Right lobe of liver (tissue), 6 donors: ENCODE results near the gene WDR88. TPM values are rescaled to one million over a fixed set of nuclear protein-coding genes. Genes with fewer than 3 reads are reported as not detected.
A peak's percentile ranks its signal among the peaks of the same experiment; 100 is the strongest.
"Not testable (repeated sequence)": the region's sequence is repeated elsewhere in the genome, so short reads cannot be mapped to it uniquely, and the experiment has no call there.

Source experiments
- ATAC-seq, 4 donors: fragments of 200-7000 bp; cut with Tn5 transposase; one replicate each; pipeline ENCODE4 v1.9.1; 2020; ENCODE audit warnings: mild to moderate bottlenecking in 4 of 4, moderate library complexity in 4 of 4
- DNase-seq, 3 donors: peaks; one replicate each; pipeline ENCODE4 v3.0.0-alpha.2; 2020
- H3K27ac ChIP-seq, 3 donors: fragments of 200-600 bp; one replicate each; pipeline ENCODE4 v1.8.0; 2022
- H3K27me3 ChIP-seq, 2 donors: fragments of 200-600 bp; one replicate each; pipeline ENCODE4 v1.8.0; 2022
- H3K36me3 ChIP-seq, 4 donors: fragments of 200-600 bp; sonication (generic) in 1 of 4; one replicate each; pipeline versions ENCODE4 v1.5.1 to v1.8.0; 2017 to 2022; ENCODE audit warnings: control low read depth in 1 of 4
- H3K4me1 ChIP-seq, 4 donors: fragments of 200-600 bp; sonication (generic) in 1 of 4; one replicate each; pipeline versions ENCODE4 v1.5.1 to v1.8.0; 2017 to 2022; ENCODE audit warnings: control low read depth in 1 of 4
- H3K4me3 ChIP-seq, 3 donors: fragments of 200-600 bp; one replicate each; pipeline ENCODE4 v1.8.0; 2022
- H3K9me3 ChIP-seq, 4 donors: fragments of 200-600 bp; sonication (generic) in 1 of 4; one replicate each; pipeline versions ENCODE4 v1.5.1 to v1.8.0; 2017 to 2022; ENCODE audit warnings: control low read depth in 1 of 4
- CTCF ChIP-seq, 4 donors: fragments of 200-600 bp in 3 of 4; fragments of 450-650 bp in 1 of 4; IDR thresholded peaks; one replicate each; pipeline versions ENCODE4 v1.5.1 to v1.8.0; 2016 to 2022; ENCODE audit warnings: antibody characterized with exemption in 4 of 4, mild to moderate bottlenecking in 2 of 4
- POLR2A ChIP-seq: fragments of 450-650 bp; IDR thresholded peaks from one replicate; pipeline ENCODE4 v1.6.1; 2017; ENCODE audit warnings: antibody characterized with exemption, mild to moderate bottlenecking
- WGBS: methylation state at CpG from one replicate; pipeline ENCODE4 v1.1.6; 2018; ENCODE audit warnings: low coverage, low lambda C conversion rate; ENCODE audit not compliant: insufficient coverage; ENCODE audit errors: missing lambda C conversion rate; 5-methylcytosine and 5-hydroxymethylcytosine counted together
- intact Hi-C, 2 donors: fragments of 100-400 bp; cut with DNase I; formaldehyde crosslinking; loops; one replicate each; pipeline versions ENCODE4 v1.11.2 to v1.14.1; 2022
- total RNA-seq, 6 experiments: library from RNA; depleted of rRNA in 2 of 6; stranded (reverse); fragments of >200 nt in 2 of 6; fragmentation: NEBNext Ultra II Directional in 3 of 6; extraction: Animal tissue kit (Norgen Biotek cat#: 25700) in 3 of 6; gene quantifications; one replicate each; pipeline versions ENCODE4 v1.1.0 to v1.2.4, GENCODE V29; 2016 to 2023
- donor health status: DM: no; HTN: yes; CAD: no.
- donor health status: DM: no; HTN: no; CAD: no.
- donor health status: DM: no; HTN: no; CAD: no.
- donor health status: DM: no; HTN: yes; CAD: no.
- donor health status: DM: no; HTN: yes; CAD: no.

Gene WDR88
- total RNA-seq, 6 experiments from 2014 or later = not detected

- 83% methylated on average over 7 of the region's 10 CpGs for WGBS
- no peak overlapping the region for H3K4me3 ChIP-seq
- H3K9me3 ChIP-seq = no peaks in the 10 kb centered on the region
- H3K27me3 ChIP-seq = no peaks in the 10 kb centered on the region
- ATAC-seq = peak in 1 of 4 donors; percentile 5
- H3K4me1 ChIP-seq = peaks cover 0 to 9% (median 0%) of the 10 kb centered on the region in 4 donors
- H3K27ac ChIP-seq = no peak overlapping the region
- intact Hi-C loops = loop anchor here (10.0 kb wide), 1 partner anchor 144 kb away; the partner anchor contains the start of genes CEP89 (in 2 of the 2) and FAAP24 (in 2 of the 2)
- no peak for TF ChIP-seq CTCF (IDR thresholded peaks at IDR 0.05)
- TF ChIP-seq POLR2A = no peak
- peak in 1 of 3 donors; percentile 30 for DNase-seq
- H3K36me3 ChIP-seq = peaks cover 0 to 40% (median 0%) of the 10 kb centered on the region in 4 donors
Measured at GRCh38 chr19:33118643-33119042, 13.3 kb upstream of the WDR88 start.

- no peak for ATAC-seq
- H3K27me3 ChIP-seq = no peaks in the 10 kb centered on the region
- H3K4me3 ChIP-seq = no peak overlapping the region
- H3K4me1 ChIP-seq = no peaks in the 10 kb centered on the region
- H3K9me3 ChIP-seq = no peaks in the 10 kb centered on the region
- DNase-seq = no peak
- TF ChIP-seq POLR2A (no peak), CTCF (IDR thresholded peaks at IDR 0.05) (no peak)
- 82% methylated on average over 4 of the region's 10 CpGs for WGBS
- peaks cover 0 to 38% (median 10%) of the 10 kb centered on the region in 4 donors for H3K36me3 ChIP-seq
- no peak overlapping the region for H3K27ac ChIP-seq
- intact Hi-C loops = no loop called here
Measured at GRCh38 chr19:33124207-33125098, 7.5 kb upstream of the WDR88 start.

DNA sequence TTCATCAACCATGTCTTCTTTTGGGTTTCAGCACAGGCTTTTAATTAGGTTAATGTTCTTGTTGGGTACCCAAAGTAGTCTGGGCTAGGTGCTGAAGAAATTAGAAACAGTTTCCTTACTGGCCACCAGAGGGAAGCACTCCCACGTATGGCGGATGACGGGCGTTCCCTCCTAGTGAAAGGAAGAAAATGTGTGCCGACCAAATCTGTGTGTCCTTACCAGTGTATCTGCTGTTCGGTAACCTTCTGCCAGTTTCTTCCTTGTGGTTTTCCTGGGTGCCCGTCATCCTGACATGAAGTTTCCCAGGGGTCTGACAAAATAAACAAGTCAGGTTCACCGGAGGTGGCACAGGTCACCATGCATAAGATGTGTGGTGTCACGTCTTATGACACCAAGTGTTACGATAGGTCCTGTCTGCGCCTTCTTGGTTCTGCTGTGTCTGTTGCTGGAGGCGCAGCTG lies 6.0 kb upstream of the WDR88 start:
- intact Hi-C loops = no loop called here
- TF ChIP-seq CTCF (IDR thresholded peaks at IDR 0.05) (peak; percentile 78 to 90 (median 82)), POLR2A (no peak)
- H3K27ac ChIP-seq = no peak overlapping the region
- 26% methylated on average over 10 of the region's 12 CpGs for WGBS
- no peak overlapping the region for H3K4me3 ChIP-seq
- no peaks in the 10 kb centered on the region for H3K4me1 ChIP-seq
- DNase-seq (no peak), ATAC-seq (peak; percentile 90 to 97 (median 93))
- H3K9me3 ChIP-seq = no peaks in the 10 kb centered on the region
- H3K27me3 ChIP-seq = no peaks in the 10 kb centered on the region
- H3K36me3 ChIP-seq = peaks cover 0 to 46% (median 10%) of the 10 kb centered on the region in 4 donors

GRCh38 chr19:33126712-33127111 lies 5.2 kb upstream of the WDR88 start:
- peaks cover 0 to 39% (median 10%) of the 10 kb centered on the region in 4 donors for H3K36me3 ChIP-seq
- H3K27me3 ChIP-seq, H3K9me3 ChIP-seq, H3K4me3 ChIP-seq, H3K4me1 ChIP-seq, H3K27ac ChIP-seq, DNase-seq, ATAC-seq, intact Hi-C loops: not testable (repeated sequence)
- 83% methylated on average over 3 of the region's 8 CpGs for WGBS

- DNase-seq (no peak), ATAC-seq (no peak)
- intact Hi-C loops = no loop called here
- H3K27ac ChIP-seq = no peak overlapping the region
- H3K9me3 ChIP-seq = no peaks in the 10 kb centered on the region
- TF ChIP-seq POLR2A = no peak
- TF ChIP-seq CTCF (IDR thresholded peaks at IDR 0.05) = no peak
- no peaks in the 10 kb centered on the region for H3K4me1 ChIP-seq
- H3K4me3 ChIP-seq = no peak overlapping the region
- no peaks in the 10 kb centered on the region for H3K27me3 ChIP-seq
- WGBS = 92% methylated on average over 6 of the region's 6 CpGs
- H3K36me3 ChIP-seq = peaks cover 0 to 37% (median 10%) of the 10 kb centered on the region in 4 donors
Measured at GRCh38 chr19:33129901-33130300, 2.0 kb upstream of the WDR88 start.
